Fibroblast of peridontal ligament (primary cell): ENCODE data around the gene INF2.
A peak's percentile ranks its signal among the peaks of the same experiment; 100 is the strongest.

Experiments used
- DNase-seq: peaks from one replicate; pipeline ENCODE4 v3.0.0-alpha.2; 2010; ENCODE audit errors: extremely low read depth

INF2 gene

DNA sequence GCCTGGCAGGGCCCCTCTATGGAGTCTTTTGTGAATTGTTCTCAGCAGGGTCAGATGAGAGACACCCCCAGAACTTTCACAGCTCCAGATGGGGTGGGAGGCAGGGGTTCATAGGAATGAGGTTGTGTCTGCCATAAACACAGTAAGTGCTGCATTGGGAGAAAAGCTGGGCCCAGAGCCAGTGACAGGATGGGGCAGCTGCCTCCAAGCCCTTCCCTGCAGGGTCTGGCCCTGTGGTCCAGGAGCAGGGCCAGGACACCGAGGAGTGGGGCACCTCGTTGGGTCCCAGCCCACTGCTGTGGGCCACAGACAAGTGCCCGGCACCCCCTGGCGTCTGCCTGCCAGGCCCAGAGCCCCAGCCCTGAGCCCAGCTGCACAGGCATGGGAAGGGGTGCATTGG lies 13.3 kb downstream of the INF2 start:
- DNase-seq, result no peak

DNA sequence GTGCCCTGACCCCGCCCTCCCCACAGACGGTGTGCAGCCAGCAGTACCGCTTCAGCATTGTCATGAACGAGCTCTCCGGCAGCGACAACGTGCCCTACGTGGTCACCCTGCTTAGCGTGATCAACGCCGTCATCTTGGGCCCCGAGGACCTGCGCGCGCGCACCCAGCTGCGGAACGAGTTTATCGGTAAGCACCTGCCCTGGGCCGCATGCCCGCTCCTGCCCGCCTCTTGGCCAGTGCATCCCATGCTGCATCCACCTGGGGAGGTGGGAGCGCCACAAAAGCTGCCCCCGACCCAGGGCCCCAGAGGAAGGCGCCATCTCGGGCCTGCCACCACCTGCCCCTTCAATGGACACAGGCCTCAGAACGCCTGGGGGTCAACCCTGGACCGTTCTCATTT lies 13.9 kb downstream of the INF2 start:
- no peak for DNase-seq

DNA sequence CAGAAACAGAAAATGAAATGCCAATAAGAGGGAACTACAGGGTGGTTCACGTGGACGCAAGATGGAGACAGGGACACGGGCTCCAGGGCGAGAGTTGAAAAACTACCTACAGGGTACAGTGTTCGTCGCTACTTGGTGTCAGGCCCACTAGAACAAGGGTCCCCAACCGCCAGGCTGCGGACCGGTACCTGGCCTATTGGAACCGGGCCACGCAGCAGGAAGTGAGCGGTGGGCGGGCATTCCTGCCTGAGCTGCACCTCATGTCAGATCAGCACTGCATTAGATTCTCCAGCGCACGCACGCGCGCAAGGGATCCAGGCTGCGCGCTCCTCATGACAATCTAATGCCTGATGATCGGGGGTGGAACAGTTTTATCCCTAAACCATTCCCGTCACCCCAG lies 14.8 kb downstream of the INF2 start:
- no peak for DNase-seq

DNA sequence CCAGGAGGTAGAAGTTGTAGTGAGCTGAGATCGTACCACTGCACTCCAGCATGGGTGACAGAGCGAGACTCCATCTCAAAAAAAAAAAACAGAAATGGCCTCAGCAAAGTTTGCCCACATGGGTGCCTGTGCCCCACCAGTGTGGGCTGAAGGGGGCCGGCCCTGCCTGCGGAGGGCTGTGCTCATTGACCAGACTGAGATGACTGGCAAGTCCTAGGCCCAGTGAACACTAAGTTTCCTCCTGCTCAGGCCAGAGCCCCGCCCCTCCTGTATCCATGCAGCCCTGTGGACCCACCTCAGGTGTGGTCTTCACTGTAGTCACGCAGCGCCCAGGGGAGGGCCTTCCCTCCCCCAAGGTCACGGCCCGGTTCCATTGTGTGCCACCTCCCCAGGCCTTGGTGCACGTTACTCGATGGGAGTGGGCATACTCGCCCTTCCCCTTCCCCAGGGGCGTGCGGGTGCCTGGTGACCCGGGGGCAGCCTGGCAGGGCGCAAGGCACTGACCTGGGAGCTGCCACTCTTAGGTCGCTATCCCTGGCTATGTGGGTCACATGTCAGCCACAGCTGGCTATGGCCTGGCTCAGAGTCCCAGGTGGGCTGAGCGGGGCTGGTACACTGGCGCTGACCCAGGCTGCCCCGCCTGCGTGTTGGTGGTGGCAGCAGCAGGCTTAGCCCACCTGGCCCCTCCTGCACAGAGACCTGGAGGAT lies 16.1 kb downstream of the INF2 start:
- no peak for DNase-seq

DNA sequence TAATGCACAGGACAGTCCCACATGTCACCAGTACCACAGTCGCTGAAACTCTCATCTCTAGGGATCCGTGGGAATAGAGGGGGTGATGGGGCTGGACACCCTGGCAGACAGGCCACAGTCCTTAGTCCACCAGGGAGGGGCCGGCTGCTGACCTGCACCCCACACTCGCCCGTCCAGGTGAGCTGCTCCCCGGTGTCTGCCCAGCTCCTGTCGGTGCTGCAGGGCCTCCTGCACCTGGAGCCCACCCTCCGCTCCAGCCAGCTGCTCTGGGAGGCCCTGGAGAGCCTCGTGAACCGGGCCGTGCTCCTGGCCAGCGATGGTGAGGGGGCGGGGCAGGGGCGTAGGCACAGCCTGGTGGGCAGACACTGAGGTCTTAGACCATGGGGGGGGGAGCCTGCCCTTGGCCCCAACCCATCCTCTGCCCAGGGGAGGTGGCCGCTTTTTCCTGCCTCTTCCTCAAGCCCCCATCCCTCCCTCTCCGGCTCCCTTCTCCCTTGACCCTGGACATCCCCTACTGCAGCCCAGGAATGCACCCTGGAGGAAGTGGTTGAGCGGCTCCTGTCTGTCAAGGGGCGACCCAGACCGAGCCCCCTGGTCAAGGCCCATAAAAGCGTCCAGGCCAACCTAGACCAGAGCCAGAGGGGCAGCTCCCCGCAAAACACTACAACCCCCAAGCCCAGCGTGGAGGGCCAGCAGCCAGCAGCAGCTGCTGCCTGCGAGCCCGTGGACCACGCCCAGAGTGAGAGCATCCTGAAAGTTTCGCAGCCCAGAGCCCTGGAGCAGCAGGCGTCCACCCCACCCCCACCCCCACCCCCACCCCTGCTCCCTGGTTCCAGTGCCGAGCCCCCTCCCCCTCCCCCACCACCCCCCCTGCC lies 17.6 kb downstream of the INF2 start:
- no peak for DNase-seq

DNA sequence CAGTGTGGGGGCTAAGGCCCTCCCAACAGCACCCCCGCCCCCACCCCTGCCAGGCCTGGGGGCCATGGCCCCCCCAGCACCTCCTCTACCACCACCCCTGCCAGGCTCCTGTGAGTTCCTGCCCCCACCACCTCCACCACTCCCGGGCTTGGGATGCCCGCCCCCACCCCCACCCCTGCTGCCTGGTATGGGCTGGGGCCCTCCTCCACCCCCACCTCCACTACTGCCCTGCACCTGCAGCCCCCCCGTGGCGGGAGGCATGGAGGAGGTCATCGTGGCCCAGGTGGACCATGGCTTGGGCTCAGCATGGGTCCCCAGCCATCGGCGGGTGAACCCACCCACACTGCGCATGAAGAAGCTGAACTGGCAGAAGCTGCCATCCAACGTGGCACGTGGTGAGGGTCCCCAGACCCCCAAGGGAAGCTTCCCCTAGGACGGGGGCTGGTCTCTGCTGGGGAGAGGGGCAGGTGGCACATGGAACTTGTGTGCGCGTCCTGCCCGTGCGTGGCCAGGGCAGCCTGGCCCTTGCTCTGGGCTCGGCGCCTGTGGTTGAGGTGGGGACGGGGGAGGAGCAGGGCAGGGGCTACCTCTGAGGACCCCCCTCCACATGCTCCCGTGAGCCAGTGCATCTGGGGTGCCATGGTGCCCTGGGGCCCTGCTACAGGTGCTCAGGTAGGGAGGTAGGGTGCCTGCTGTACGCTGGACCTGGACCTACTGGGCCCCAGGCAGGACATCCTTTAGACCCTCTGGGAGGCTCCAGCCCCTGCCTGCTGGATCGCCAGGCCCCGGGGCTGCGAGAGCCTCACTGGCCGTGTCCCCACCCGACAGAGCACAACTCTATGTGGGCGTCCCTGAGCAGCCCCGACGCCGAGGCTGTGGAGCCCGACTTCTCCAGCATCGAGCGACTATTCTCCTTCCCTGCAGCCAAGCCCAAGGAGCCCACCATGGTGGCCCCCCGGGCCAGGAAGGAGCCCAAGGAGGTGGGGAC lies 18.5 kb downstream of the INF2 start:
- DNase-seq, result no peak

DNA sequence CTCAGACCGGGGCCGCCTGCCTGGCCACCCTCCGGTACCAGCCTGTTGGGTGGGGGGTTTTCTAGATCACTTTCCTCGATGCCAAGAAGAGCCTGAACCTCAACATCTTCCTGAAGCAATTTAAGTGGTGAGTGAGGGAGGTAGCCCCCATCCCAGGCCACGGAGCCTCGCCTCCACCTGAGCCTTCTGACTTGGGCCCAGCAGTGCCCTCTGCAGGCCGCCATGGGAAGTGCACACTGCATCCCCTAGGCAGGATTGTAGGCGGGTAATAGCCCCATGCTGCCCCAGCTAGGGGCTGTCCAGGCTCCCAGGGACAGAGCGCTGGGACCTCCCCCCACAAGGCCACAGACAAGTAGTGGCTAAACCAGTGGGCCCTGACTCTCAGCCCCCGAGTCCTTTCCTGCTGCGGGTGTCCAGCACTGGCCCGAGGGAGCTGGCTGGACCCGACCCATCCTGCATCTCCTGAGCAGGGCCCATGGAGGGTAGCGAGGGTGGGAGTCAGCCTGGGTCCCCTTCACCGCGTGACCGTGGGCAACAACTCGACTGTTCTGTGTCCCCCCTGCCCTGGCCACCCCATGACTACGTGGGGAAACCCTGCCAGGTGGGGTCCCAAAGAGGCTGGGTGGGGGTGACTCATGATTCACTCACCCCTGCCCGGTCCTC lies 19.3 kb downstream of the INF2 start:
- peak; percentile 51 for DNase-seq

DNA sequence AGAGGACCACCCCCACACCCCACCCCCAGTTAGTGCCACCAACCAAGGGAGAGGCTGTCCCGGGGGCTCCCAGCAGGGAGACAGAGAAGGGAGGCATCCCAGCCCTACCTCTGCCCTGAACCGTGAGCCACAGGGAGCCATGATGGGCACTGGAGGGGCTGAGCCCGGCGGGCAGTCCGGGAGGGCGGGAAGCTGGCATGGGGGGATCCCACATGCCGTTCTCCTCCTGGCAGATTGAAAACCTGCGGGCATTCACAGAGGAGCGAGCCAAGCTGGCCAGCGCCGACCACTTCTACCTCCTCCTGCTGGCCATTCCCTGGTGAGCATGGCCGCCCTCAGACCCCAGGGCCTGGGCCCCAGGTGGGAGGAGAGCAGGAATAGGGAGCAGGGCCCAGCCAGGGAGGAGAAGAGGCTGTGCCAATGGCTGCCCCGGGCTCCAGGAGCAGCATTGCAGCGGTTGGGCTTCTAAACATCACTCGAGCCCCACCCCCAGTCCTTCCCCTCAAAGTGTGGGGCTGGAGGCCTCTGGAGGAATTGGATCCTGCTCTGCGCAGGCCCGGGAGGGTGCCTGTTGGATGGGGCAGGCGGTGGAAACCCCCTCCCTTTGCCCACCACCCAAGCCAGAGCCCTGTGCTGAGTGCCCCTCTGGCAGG lies 20.1 kb downstream of the INF2 start:
- no peak for DNase-seq

DNA sequence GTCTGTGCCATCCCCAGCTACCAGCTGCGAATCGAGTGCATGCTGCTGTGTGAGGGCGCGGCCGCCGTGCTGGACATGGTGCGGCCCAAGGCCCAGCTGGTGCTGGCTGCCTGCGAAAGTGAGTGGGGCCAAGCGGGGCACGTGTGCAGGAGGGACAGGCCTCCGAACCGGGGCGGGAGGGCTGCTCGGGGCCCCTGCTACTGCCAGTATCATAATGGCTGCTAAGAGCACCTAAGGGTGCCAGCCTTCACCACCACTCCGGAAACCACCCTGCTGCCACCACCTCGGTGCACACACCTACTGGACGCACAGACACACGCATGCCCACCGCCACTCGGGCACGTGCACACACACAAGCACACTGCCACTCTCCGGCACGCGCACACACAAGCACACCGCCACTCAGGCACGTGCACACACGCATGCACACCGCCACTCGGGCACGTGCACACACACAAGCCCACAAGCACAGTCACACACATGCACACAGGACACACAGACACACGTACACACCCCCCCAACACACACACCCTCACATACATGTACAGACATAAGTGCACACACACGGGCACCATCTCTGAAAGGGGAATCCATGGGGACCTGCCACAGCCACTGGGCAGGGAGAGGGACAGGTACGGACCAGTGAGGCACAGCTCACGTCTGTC lies 20.8 kb downstream of the INF2 start:
- no peak for DNase-seq

DNA sequence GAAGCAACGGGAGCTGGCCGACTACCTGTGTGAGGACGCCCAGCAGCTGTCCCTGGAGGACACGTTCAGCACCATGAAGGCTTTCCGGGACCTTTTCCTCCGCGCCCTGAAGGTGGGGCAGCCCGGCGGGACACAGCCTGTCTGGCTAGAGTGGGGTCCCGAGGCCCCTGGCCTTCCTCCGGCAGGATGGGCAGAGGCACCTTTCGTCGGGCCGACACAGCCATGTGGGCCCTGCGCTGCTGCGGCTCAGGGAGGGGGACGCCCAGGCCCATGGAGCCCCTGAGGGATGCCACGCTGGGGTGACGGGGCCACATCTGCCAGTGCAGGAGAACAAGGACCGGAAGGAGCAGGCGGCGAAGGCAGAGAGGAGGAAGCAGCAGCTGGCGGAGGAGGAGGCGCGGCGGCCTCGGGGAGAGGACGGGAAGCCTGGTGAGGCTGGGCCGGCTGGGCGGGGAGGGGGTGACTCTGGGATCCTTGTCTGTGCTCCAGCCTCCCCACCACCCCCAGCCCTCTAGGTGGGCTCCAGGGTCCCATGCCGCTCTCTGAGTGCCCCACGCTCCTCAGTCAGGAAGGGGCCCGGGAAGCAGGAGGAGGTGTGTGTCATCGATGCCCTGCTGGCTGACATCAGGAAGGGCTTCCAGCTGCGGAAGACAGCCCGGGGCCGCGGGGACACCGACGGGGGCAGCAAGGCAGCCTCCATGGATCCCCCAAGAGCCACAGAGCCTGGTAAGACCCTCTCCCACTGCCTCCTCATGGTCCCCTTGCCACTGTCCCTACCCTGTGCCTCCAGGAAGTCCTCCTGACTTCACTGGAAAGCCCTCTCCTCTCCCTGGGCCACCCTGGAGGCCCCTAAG lies 23.7 kb downstream of the INF2 start:
- DNase-seq, result no peak

DNA sequence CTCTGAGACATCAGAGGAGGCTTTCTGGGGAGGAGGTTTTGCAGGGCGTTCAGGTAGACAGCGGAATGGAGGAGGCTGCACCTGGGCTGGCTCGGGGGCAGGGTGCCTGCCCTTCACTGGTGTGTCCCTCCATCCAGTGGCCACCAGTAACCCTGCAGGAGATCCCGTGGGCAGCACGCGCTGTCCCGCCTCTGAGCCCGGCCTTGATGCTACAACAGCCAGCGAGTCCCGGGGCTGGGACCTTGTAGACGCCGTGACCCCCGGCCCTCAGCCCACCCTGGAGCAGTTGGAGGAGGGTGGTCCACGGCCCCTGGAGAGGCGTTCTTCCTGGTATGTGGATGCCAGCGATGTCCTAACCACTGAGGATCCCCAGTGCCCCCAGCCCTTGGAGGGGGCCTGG lies 24.6 kb downstream of the INF2 start:
- no peak for DNase-seq

DNA sequence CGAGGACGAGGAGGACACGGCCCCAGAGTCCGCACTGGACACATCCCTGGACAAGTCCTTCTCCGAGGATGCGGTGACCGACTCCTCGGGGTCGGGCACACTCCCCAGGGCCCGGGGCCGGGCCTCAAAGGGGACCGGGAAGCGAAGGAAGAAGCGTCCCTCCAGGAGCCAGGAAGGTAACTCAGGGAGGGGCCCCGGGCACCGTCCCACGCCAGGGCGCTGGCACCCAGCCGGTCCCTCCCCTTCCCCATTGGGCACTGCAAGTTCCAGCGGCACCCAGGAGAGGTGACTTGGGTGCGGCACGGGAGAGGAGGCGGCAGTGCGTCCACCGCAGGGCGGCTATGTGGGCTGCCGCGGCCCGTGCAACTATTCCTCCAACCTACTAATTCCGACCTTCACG lies 25.3 kb downstream of the INF2 start:
- DNase-seq, result no peak

DNA sequence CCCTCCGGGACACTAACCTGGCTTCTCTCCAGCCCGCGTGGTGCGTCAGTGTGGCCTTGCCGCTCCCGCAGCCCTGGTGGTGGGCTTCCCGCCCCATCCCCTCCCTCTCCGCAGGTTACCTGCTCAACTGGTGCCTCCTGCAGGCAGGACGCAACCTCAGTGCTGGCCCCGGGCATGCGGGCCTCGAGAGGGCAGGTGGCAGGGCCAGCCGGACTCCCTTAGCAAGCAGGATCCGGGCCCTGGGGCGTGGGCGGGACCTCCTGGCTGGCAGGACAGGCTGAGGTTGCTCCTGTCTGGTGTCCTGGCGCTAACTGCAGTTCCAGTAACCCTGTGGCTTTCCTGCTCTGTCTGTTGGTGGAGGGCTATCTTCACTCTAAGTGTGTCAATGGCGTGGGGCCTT lies 26.0 kb downstream of the INF2 start:
- DNase-seq, result no peak

DNA sequence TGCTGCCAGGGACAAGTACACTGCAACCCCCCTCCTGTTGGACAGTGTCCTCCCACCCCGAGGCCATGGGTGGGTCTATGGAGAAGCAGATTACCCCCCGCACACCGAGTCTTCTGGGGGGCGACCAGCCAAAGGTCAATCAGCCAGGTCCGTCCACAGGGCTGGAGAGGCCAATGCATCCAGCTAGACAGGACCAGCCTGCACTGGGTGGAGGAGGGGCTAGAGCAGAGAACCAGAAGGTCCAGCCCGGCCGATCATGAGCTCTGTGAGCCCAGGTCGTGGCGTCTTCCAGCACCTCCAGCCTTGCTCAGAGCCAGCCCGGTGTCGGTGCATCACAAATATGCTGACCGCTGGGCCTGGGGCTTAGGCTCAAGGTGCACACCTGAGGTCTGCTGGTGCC lies 26.5 kb downstream of the INF2 start:
- DNase-seq, result no peak

DNA sequence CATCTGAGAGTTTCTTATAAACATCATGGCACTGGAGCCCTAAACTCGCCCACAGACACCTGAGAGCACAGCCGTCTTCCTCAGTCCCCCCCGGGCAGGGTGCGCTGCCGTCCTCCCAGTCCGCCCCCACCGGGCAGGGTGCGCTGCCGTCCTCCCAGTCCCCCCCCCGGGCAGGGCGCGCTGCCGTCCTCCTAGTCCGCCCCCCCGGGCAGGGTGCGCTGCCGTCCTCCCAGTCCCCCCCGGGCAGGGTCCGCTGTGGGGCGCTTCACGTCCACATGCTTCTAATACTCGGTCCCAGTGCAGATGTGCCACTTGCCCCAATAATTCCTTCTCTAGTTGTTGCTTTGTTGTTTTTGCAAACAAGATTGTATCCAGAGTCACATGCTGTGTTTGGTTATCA lies 27.7 kb downstream of the INF2 start:
- DNase-seq, result no peak

DNA sequence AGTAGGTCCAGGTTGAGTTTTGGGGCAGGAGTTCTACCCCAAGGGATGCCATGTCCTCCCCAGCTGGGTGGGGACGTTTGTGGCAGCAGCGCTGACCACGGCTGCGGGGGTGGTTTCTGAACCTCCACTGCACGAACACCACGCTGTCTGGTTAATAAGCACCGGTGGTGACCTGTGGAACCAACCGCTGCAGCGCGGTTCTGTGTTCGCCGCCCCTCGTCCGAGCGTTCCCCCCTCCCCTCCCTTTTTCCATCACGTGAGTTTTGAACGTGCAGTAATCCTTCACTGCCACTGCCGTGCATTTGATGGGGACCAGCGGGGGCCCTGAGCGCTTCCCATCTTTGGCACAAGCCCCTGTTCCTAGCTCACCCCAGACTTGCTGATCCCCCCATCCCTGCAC lies 28.2 kb downstream of the INF2 start:
- no peak for DNase-seq

DNA sequence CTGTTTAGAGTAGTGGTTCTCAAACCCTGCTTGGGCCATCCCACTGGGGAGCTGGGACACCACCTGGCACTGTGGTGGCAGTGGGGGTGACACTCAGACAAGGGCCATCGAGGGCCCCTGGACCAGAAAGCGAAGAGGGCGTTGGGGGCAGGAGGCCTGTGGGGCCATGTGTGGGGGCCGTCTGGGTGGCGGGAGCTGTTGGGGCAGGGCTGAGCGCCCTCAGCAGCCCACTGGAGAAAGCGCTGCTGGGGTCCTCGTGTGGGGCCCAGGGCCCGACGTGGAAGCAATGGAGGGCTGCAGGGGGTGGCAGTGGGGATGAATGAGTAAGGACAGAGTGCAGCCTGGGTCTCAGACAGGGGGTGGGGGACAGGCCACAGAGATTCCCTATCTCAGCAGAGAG lies 28.7 kb downstream of the INF2 start:
- DNase-seq, result no peak

DNA sequence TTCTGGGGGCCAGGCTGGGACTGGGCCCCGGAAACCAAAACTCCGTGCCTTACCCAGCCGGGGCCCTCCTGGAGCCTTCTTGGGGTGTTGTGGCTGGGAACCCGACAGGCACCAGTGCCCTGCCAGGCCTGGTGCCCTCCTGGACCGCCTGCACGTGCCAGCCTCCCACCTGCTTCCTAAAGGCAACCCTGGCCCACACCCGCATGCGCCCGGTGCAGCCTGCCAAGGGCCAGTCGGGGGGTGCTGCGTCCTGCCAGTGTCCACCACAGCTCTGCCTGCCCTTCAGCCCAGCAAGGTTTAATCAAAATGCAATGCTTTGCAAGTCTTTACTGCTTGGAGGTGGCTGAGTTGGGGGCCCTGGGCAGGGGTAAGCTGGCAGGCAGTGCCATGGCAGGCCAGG lies 29.5 kb downstream of the INF2 start:
- no peak for DNase-seq

DNA sequence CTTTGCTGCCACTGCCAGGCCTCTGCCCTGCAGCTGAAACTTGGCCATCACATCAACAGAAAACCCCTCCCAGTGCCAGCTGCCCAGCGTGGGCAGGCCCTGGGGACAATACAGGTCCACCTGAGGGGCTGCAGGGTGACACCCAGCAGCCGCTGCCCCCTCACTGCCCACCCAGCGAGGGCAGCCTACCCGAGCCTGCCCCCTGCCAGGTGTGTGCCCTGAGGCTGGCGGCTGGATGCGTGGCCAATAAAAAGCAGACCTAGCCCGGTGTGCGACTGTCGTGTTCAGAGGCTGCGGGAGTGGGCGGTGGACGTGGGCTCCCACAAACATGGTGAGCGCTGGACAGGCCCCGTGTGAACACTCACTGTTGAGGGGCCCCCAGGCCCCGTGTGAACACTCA lies 29.9 kb downstream of the INF2 start:
- DNase-seq, result no peak
